Endothelial cell of umbilical vein (primary cell): ENCODE measurements around the gene PSMB7. TPM values are rescaled to one million over a fixed set of nuclear protein-coding genes. Genes with fewer than 3 reads are reported as not detected.

Source experiments
- BruUV-seq: library from RNA; stranded (reverse); fragments of 400-500 nt; replicated peaks from 2 replicates; lab custom pipeline; 2021; lab: Mats Ljungman, UMichigan
- CTCF ChIA-PET: fragments of 300-600, 350-600 bp; sonication (Branson Sonifier 250); formaldehyde crosslinking; loops from one replicate; lab custom pipeline; 2021; ENCODE audit warnings: antibody characterized with exemption, inconsistent platforms; lab: Charles Lee
- POLR2A ChIA-PET: fragments of 300-600, 350-600 bp; sonication (Branson Sonifier 250); formaldehyde crosslinking; loops from one replicate; lab custom pipeline; 2021; ENCODE audit warnings: antibody characterized with exemption, inconsistent platforms; lab: Charles Lee
- DNase-seq: peaks from one replicate; pipeline ENCODE4 v3.0.0-alpha.2; 2011; ENCODE audit warnings: low read depth, low spot score
- FAIRE-seq: peaks from 2 replicates; lab custom pipeline; 2011; peaks lifted over from hg19 to GRCh38; lab: Jason Lieb, UNC
- H2AFZ ChIP-seq: 2 replicates; pipeline ENCODE4 v1.6.0; 2012; ENCODE audit warnings: low read depth, low read length, control low read depth, inconsistent platforms
- H3K27ac ChIP-seq: 2 replicates; pipeline ENCODE4 v1.5.1; 2011; ENCODE audit warnings: low read depth, mild to moderate bottlenecking, control low read depth, low read length, moderate library complexity; ENCODE audit not compliant: insufficient read depth
- H3K27me3 ChIP-seq, 2 experiments: 2 replicates each; pipeline versions ENCODE4 v1.6.0 to v1.6.1; 2011; ENCODE audit warnings: low read length in 2 of 2, mixed read lengths in 1 of 2; ENCODE audit not compliant: control insufficient read depth in 2 of 2, insufficient read depth in 2 of 2
- H3K36me3 ChIP-seq, 2 experiments: 2 replicates in 1 of 2; 3 replicates in 1 of 2; pipeline ENCODE4 v1.5.1; 2011; ENCODE audit warnings: low read length in 2 of 2, mild to moderate bottlenecking in 1 of 2, moderate library complexity in 1 of 2; ENCODE audit not compliant: control insufficient read depth in 2 of 2, insufficient read depth in 2 of 2; ENCODE audit errors: extremely low read depth in 1 of 2
- H3K4me1 ChIP-seq: 3 replicates; pipeline ENCODE4 v1.5.1; 2011; ENCODE audit warnings: mild to moderate bottlenecking, low read length; ENCODE audit not compliant: control insufficient read depth, insufficient read depth; ENCODE audit errors: extremely low read depth
- H3K4me2 ChIP-seq: 2 replicates; pipeline ENCODE4 v1.6.1; 2011; ENCODE audit warnings: low read length, control low read depth, mixed read lengths; ENCODE audit not compliant: insufficient read depth
- H3K4me3 ChIP-seq, 3 experiments: fragments of 200-600 bp in 1 of 3; sonication (generic), shearing (Covaris generic) in 1 of 3; replicated peaks in 1 of 3; 2 replicates each; pipeline ENCODE4 v1.5.1; 2011 to 2016; ENCODE audit warnings: control low read depth in 3 of 3, low read length in 3 of 3, mild to moderate bottlenecking in 2 of 3, inconsistent platforms in 1 of 3, low read depth in 1 of 3, moderate library complexity in 1 of 3; ENCODE audit not compliant: insufficient read depth in 1 of 3
- H3K79me2 ChIP-seq: 2 replicates; pipeline ENCODE4 v1.6.0; 2012; ENCODE audit warnings: low read length, inconsistent platforms; ENCODE audit not compliant: control insufficient read depth, insufficient read depth
- H3K9ac ChIP-seq: replicated peaks from 2 replicates; pipeline ENCODE3; 2011; ENCODE audit warnings: low read length, control low read depth; ENCODE audit not compliant: insufficient read depth; ENCODE audit errors: extremely low read depth
- H3K9me1 ChIP-seq: replicated peaks from 3 replicates; pipeline ENCODE4 v1.6.0; 2011; ENCODE audit warnings: mild to moderate bottlenecking, low read length; ENCODE audit not compliant: control insufficient read depth, insufficient read depth; ENCODE audit errors: extremely low read depth
- H3K9me3 ChIP-seq: replicated peaks from 2 replicates; pipeline ENCODE4 v1.5.1; 2012; ENCODE audit warnings: low read length, inconsistent platforms; ENCODE audit not compliant: control insufficient read depth, insufficient read depth
- H4K20me1 ChIP-seq: replicated peaks from 2 replicates; pipeline ENCODE3; 2011; ENCODE audit warnings: mild to moderate bottlenecking, low read length; ENCODE audit not compliant: control insufficient read depth, insufficient read depth; ENCODE audit errors: extremely low read depth
- CTCF ChIP-seq, 2 donors: IDR thresholded peaks; 1 replicate in 1 of 2; 2 replicates in 1 of 2; pipeline ENCODE4 v1.5.1; 2011; ENCODE audit warnings: low read length in 2 of 2, mild to moderate bottlenecking in 2 of 2, moderate library complexity in 2 of 2, control low read depth in 1 of 2, inconsistent platforms in 1 of 2, low read depth in 1 of 2; ENCODE audit not compliant: insufficient read depth in 1 of 2; ENCODE audit errors: extremely low read depth in 1 of 2
- FOS ChIP-seq: IDR thresholded peaks from 2 replicates; pipeline ENCODE4 v1.6.1; 2011; ENCODE audit warnings: mild to moderate bottlenecking, low read length, moderate library complexity, borderline replicate concordance; ENCODE audit not compliant: insufficient read depth
- GATA2 ChIP-seq: IDR thresholded peaks from 2 replicates; pipeline ENCODE4 v1.7.0; 2011; ENCODE audit warnings: low read depth, mild to moderate bottlenecking, moderate library complexity, mixed read lengths, low read length; ENCODE audit not compliant: insufficient read length, insufficient read depth
- JUN ChIP-seq: IDR thresholded peaks from 2 replicates; pipeline ENCODE4 v1.6.1; 2011; ENCODE audit warnings: borderline replicate concordance, low read depth; ENCODE audit not compliant: insufficient read length, insufficient read depth
- MAX ChIP-seq: IDR thresholded peaks from 2 replicates; pipeline ENCODE4 v1.6.1; 2011; ENCODE audit not compliant: insufficient read depth, insufficient read length
- MYC ChIP-seq: IDR thresholded peaks from one replicate; pipeline ENCODE4 v1.6.1; 2011; ENCODE audit warnings: mild to moderate bottlenecking, low read depth, low read length
- POLR2A ChIP-seq: IDR thresholded peaks from 2 replicates; pipeline ENCODE4 v1.6.1; 2012; ENCODE audit warnings: low read depth, mild to moderate bottlenecking, control low read depth, low read length
- POLR2AphosphoS5 ChIP-seq: IDR thresholded peaks from 2 replicates; pipeline ENCODE4 v1.6.1; 2012; ENCODE audit warnings: low read depth, mild to moderate bottlenecking, control low read depth, low read length, moderate library complexity; ENCODE audit not compliant: insufficient read depth
- dilution Hi-C: fragments of 300-500 bp; cut with MboI; formaldehyde crosslinking; loops from one replicate; pipeline ENCODE4 v1.15.0; 2019; ENCODE audit warnings: low sequenced_read_pairs; ENCODE audit not compliant: extremely low pct_ligation_motif_present
- intact Hi-C: fragments of 100-400 bp; cut with micrococcal nuclease; formaldehyde crosslinking; loops from one replicate; pipeline ENCODE4 v1.10.0; 2022
- polyA plus RNA-seq, 4 experiments: library from polyadenylated mRNA; depleted of rRNA in 3 of 4; stranded (reverse) in 3 of 4; unstranded in 1 of 4; fragments of >200 nt; gene quantifications; 2 replicates each; pipeline versions ENCODE4 v1.2.1 to v1.2.3, GENCODE V29; 2011 to 2012; ENCODE audit warnings: missing spikeins in 1 of 4
- total RNA-seq: library from RNA; stranded (reverse); gene quantifications from 2 replicates; pipeline ENCODE4 v1.2.3, GENCODE V29; 2021

PSMB7 gene
- total and polyA plus RNA-seq, 2 donors (not counting 3 experiments of a cell fraction or from before 2014, with no cell fraction given): 227 to 366 TPM

GRCh38 chr9:124377551-124378406 is 37.5 kb downstream of the PSMB7 start:
- Histone ChIP-seq H2AFZ (no peak overlapping the region), H3K4me3 (no peak overlapping the region), H3K36me3 (peaks cover 2 to 13% of the 10 kb centered on the region in 2 experiments), H3K9me1 (peaks cover 2% of the 10 kb centered on the region), H3K27ac (no peak overlapping the region), H3K27me3 (no peaks in the 10 kb centered on the region), H3K9ac (no peak overlapping the region), H3K4me2 (no peak overlapping the region), H3K4me1 (peaks cover 11% of the 10 kb centered on the region), H4K20me1 (peaks cover 8% of the 10 kb centered on the region), H3K79me2 (peaks cover 85% of the 10 kb centered on the region), H3K9me3 (no peaks in the 10 kb centered on the region)
- FAIRE-seq (no peak), DNase-seq (no peak)
- BruUV-seq: no TSS peak
- intact Hi-C loops (no loop called here), dilution Hi-C loops (no loop called here)
- ChIA-PET CTCF (interaction anchor here (0.6 to 1.9 kb wide), 5 partner anchors 10 to 70 kb away, joined by 3 to 10 read pairs (median 3); no protein-coding TSS in a partner anchor), POLR2A (no interaction called here)
- TF ChIP-seq JUN (no peak), GATA2 (no peak), CTCF (IDR thresholded peaks at IDR 0.05; ENCODE audit: extremely low read depth in 1 of 2, insufficient read depth in 1 of 2, low read depth in 1 of 2, low read length in 2 of 2) (no peak), POLR2AphosphoS5 (no peak), POLR2A (no peak), FOS (no peak), MYC (no peak), MAX (no peak)
